Natural killer cell (primary cell): ENCODE measurements around the gene ENDOU. TPM values are rescaled to one million over a fixed set of nuclear protein-coding genes. Genes with fewer than 3 reads are reported as not detected.
A peak's percentile ranks its signal among the peaks of the same experiment; 100 is the strongest.

Source experiments
- ATAC-seq, 3 donors: fragments of 150-1000 bp in 2 of 3; fragments of 200-7000 bp in 1 of 3; cut with Tn5 transposase; 1 replicate in 1 of 3; 2 replicates in 2 of 3; pipeline ENCODE4 v1.10.0; 2021; ENCODE audit warnings: mild to moderate bottlenecking in 2 of 3, moderate library complexity in 2 of 3
- DNase-seq, 2 donors: peaks; one replicate each; pipeline versions ENCODE4 v3.0.0 to v3.0.0-alpha.2; 2013 to 2021; ENCODE audit warnings: mixed read lengths in 1 of 2
- H3K27ac ChIP-seq: one replicate; pipeline ENCODE4 v1.5.1; 2013; ENCODE audit warnings: mild to moderate bottlenecking, low read length
- H3K27me3 ChIP-seq: one replicate; pipeline ENCODE4 v1.6.1; 2013; ENCODE audit warnings: low read length; ENCODE audit not compliant: control insufficient read depth, insufficient read depth
- H3K36me3 ChIP-seq: one replicate; pipeline ENCODE4 v1.6.1; 2013; ENCODE audit warnings: low read length; ENCODE audit not compliant: control insufficient read depth, insufficient read depth
- H3K4me1 ChIP-seq: one replicate; pipeline ENCODE4 v1.6.1; 2013; ENCODE audit warnings: low read length; ENCODE audit not compliant: control insufficient read depth, insufficient read depth
- H3K4me3 ChIP-seq: one replicate; pipeline ENCODE4 v1.5.1; 2013; ENCODE audit warnings: low read length
- H3K9me3 ChIP-seq: one replicate; pipeline ENCODE4 v1.6.1; 2013; ENCODE audit warnings: low read length; ENCODE audit not compliant: control insufficient read depth, insufficient read depth
- H3K27ac Mint-ChIP-seq, 2 donors: one replicate each; pipeline ENCODE4 v1.8.0; 2022; ENCODE audit warnings: mild to moderate bottlenecking in 2 of 2, mixed read lengths in 2 of 2, moderate library complexity in 1 of 2
- H3K27me3 Mint-ChIP-seq, 2 donors: one replicate each; pipeline ENCODE4 v1.8.0; 2022; ENCODE audit warnings: low read depth in 2 of 2, mixed read lengths in 2 of 2
- H3K36me3 Mint-ChIP-seq: one replicate; pipeline ENCODE4 v1.8.0; 2022; ENCODE audit warnings: mixed read lengths
- H3K4me1 Mint-ChIP-seq, 2 donors: one replicate each; pipeline ENCODE4 v1.8.0; 2022; ENCODE audit warnings: mixed read lengths in 2 of 2
- H3K4me3 Mint-ChIP-seq: one replicate; pipeline ENCODE4 v1.8.0; 2022; ENCODE audit warnings: mild to moderate bottlenecking, moderate library complexity, mixed read lengths
- H3K9me3 Mint-ChIP-seq, 2 donors: one replicate each; pipeline ENCODE4 v1.8.0; 2022; ENCODE audit warnings: mixed read lengths in 2 of 2
- CTCF ChIP-seq: fragments of 200-600 bp; IDR thresholded peaks from one replicate; pipeline ENCODE4 v1.8.0; 2022; ENCODE audit warnings: antibody characterized with exemption
- WGBS: methylation state at CpG from one replicate; pipeline ENCODE4 v1.1.7; 2013; ENCODE audit warnings: missing lambda C conversion rate; ENCODE audit not compliant: insufficient coverage; 5-methylcytosine and 5-hydroxymethylcytosine counted together
- intact Hi-C: fragments of 100-400 bp; cut with micrococcal nuclease; formaldehyde crosslinking; loops from one replicate; pipeline ENCODE4 v1.14.2; 2022
- total RNA-seq, 4 donors: library from RNA; stranded (reverse); fragments of 120-200 nt in 1 of 4; gene quantifications; one replicate each; pipeline versions ENCODE4 v1.2.3 to v1.2.4, GENCODE V29; 2013 to 2022

ENDOU gene
- total RNA-seq, 3 donors from 2014 or later (not counting 1 experiment from before 2014, with no cell fraction given), result 0.20 to 0.41 (median 0.24) TPM

GRCh38 chr12:47763481-47764346 lies 38.4 kb upstream of the ENDOU start:
- DNase-seq (no peak), ATAC-seq (no peak)
- Histone ChIP-seq H3K4me1 (peaks cover 23% of the 10 kb centered on the region), H3K27ac (no peak overlapping the region), H3K9me3 (no peaks in the 10 kb centered on the region), H3K36me3 (no peaks in the 10 kb centered on the region), H3K27me3 (no peaks in the 10 kb centered on the region), H3K4me3 (no peak overlapping the region)
- WGBS, result 71% methylated on average over 7 of the region's 8 CpGs
- H3K36me3 Mint-ChIP-seq, result no peaks in the 10 kb centered on the region
- peaks cover 0 to 6% of the 10 kb centered on the region in 2 donors for H3K4me1 Mint-ChIP-seq
- peaks cover 9 to 13% of the 10 kb centered on the region in 2 donors for H3K27me3 Mint-ChIP-seq
- H3K4me3 Mint-ChIP-seq, result no peak overlapping the region
- TF ChIP-seq CTCF, result no peak
- intact Hi-C loops, result no loop called here
- H3K9me3 Mint-ChIP-seq, result no peaks in the 10 kb centered on the region
- no peak overlapping the region for H3K27ac Mint-ChIP-seq

- intact Hi-C loops, result no loop called here
- TF ChIP-seq CTCF, result no peak
- Histone ChIP-seq H3K4me1 (peaks cover 30% of the 10 kb centered on the region), H3K36me3 (no peaks in the 10 kb centered on the region), H3K27me3 (no peaks in the 10 kb centered on the region), H3K9me3 (no peaks in the 10 kb centered on the region), H3K4me3 (no peak overlapping the region), H3K27ac (no peak overlapping the region)
- Mint-ChIP-seq H3K36me3 (no peaks in the 10 kb centered on the region), H3K4me3 (no peak overlapping the region), H3K4me1 (peaks cover 0 to 12% of the 10 kb centered on the region in 2 donors), H3K27me3 (peaks cover 9 to 13% of the 10 kb centered on the region in 2 donors), H3K9me3 (no peaks in the 10 kb centered on the region), H3K27ac (no peak overlapping the region)
- WGBS, result 100% methylated on average over 2 of the region's 3 CpGs
- DNase-seq, result no peak
- ATAC-seq, result no peak
These were observed 37.7 kb upstream of the ENDOU start for GRCh38 chr12:47762850-47763465.

GRCh38 chr12:47758834-47759690 lies 33.8 kb upstream of the ENDOU start, which contains the start of gene RAPGEF3:
Gene RAPGEF3 (minus strand): TSS chr12:47758880. CDS start chr12:47758556, 324 bp downstream.
- H3K27me3 ChIP-seq, result no peaks in the 10 kb centered on the region
- Mint-ChIP-seq H3K4me1 (peaks cover 6 to 21% of the 10 kb centered on the region in 2 donors), H3K27ac (peak within 1 kb of the TSS in 1 of 2 donors; percentile 76), H3K27me3 (peaks cover 4 to 8% of the 10 kb centered on the region in 2 donors), H3K4me3 (peak within 1 kb of the TSS; percentile 84), H3K9me3 (no peaks in the 10 kb centered on the region), H3K36me3 (no peaks in the 10 kb centered on the region)
- H3K4me3 ChIP-seq, result peak within 1 kb of the TSS; percentile 60
- under 1% methylated on average over 56 of the region's 57 CpGs for WGBS
- DNase-seq (peak; percentile 54 to 81), ATAC-seq (peak; percentile 86 to 91 (median 88))
- H3K27ac ChIP-seq, result no peak within 1 kb of the TSS
- intact Hi-C loops, result loop anchor here (2.0 kb wide), 1 partner anchor 16 kb away; no protein-coding TSS in a partner anchor
- no peaks in the 10 kb centered on the region for H3K9me3 ChIP-seq
- H3K4me1 ChIP-seq, result peaks cover 33% of the 10 kb centered on the region
- TF ChIP-seq CTCF, result peak; percentile 46
- no peaks in the 10 kb centered on the region for H3K36me3 ChIP-seq
